ENCODE data around the gene RALA. TPM values are rescaled to one million over a fixed set of nuclear protein-coding genes. Genes with fewer than 3 reads are reported as not detected.

Gene RALA
- total and polyA plus RNA-seq, 10 donors, result 10.0 to 26.6 (median 19.7) TPM

- H3K4me1 ChIP-seq, result peaks cover 0 to 20% (median 4%) of the 10 kb centered on the region in 6 donors
- no peak overlapping the region for H3K4me3 ChIP-seq
- no peak for DNase-seq
- H3K9me3 ChIP-seq, result peaks cover 0 to 7% (median 3%) of the 10 kb centered on the region in 8 donors
- H3K27ac ChIP-seq, result no peak overlapping the region
- no peaks in the 10 kb centered on the region for H3K27me3 ChIP-seq (replicated peaks in 1 of 7)
- intact Hi-C loops (cut with DNase I; ENCODE audit: low total_unique reads), result no loop called here
- TF ChIP-seq CTCF (IDR thresholded peaks at IDR 0.05 in 8 of 11, conservative IDR thresholded peaks at IDR 0.05 in 3 of 11), result no peak
- no peak for TF ChIP-seq POLR2AphosphoS5 (IDR thresholded peaks at IDR 0.05)
- TF ChIP-seq POLR2A (IDR thresholded peaks at IDR 0.05), result no peak
- H3K36me3 ChIP-seq, result peaks cover 0 to 9% (median 0%) of the 10 kb centered on the region in 6 donors
These were observed 48.8 kb downstream of the RALA start for GRCh38 chr7:39672176-39672575.

GRCh38 chr7:39673868-39674267, 50.5 kb downstream of the RALA start:
- DNase-seq, result no peak
- H3K27me3 ChIP-seq (replicated peaks in 1 of 7), result no peaks in the 10 kb centered on the region
- H3K4me3 ChIP-seq, result no peak overlapping the region
- 94 to 100% (median 95%) methylated on average over 3 of the region's 3 CpGs for WGBS, 5 donors
- TF ChIP-seq POLR2A (IDR thresholded peaks at IDR 0.05) (no peak), CTCF (IDR thresholded peaks at IDR 0.05 in 8 of 11, conservative IDR thresholded peaks at IDR 0.05 in 3 of 11) (no peak)
- peaks cover 0 to 7% (median 3%) of the 10 kb centered on the region in 8 donors for H3K9me3 ChIP-seq
- peaks cover 0 to 9% (median 0%) of the 10 kb centered on the region in 6 donors for H3K36me3 ChIP-seq
- H3K4me1 ChIP-seq, result peaks cover 0 to 27% (median 9%) of the 10 kb centered on the region in 6 donors
- intact Hi-C loops (cut with DNase I; ENCODE audit: low total_unique reads), result no loop called here
- no peak overlapping the region for H3K27ac ChIP-seq

- DNase-seq, result no peak
- no peak overlapping the region for H3K4me3 ChIP-seq
- intact Hi-C loops (cut with DNase I; ENCODE audit: low total_unique reads), result no loop called here
- TF ChIP-seq POLR2AphosphoS5 (IDR thresholded peaks at IDR 0.05) (no peak), POLR2A (IDR thresholded peaks at IDR 0.05) (no peak), CTCF (IDR thresholded peaks at IDR 0.05 in 8 of 11, conservative IDR thresholded peaks at IDR 0.05 in 3 of 11) (no peak)
- peaks cover 0 to 7% (median 3%) of the 10 kb centered on the region in 8 donors for H3K9me3 ChIP-seq
- H3K27me3 ChIP-seq (replicated peaks in 1 of 7), result no peaks in the 10 kb centered on the region
- 93 to 98% (median 95%) methylated on average over 1 of the region's 1 CpG for WGBS, 5 donors
- H3K27ac ChIP-seq, result no peak overlapping the region
- H3K36me3 ChIP-seq, result peaks cover 0 to 9% (median 0%) of the 10 kb centered on the region in 6 donors
- H3K4me1 ChIP-seq, result peaks cover 0 to 33% (median 13%) of the 10 kb centered on the region in 6 donors
These were observed 51.0 kb downstream of the RALA start for GRCh38 chr7:39674406-39674805.

GRCh38 chr7:39676346-39676745, 53.0 kb downstream of the RALA start:
- DNase-seq, result no peak
- WGBS, 5 donors, result 97 to 100% (median 100%) methylated on average over 2 of the region's 2 CpGs
- H3K27me3 ChIP-seq (replicated peaks in 1 of 7), result no peaks in the 10 kb centered on the region
- intact Hi-C loops (cut with DNase I; ENCODE audit: low total_unique reads), result no loop called here
- H3K36me3 ChIP-seq, result peaks cover 0 to 9% (median 0%) of the 10 kb centered on the region in 6 donors
- no peak overlapping the region for H3K4me3 ChIP-seq
- H3K4me1 ChIP-seq, result peaks cover 0 to 33% (median 18%) of the 10 kb centered on the region in 6 donors
- no peak overlapping the region for H3K27ac ChIP-seq
- TF ChIP-seq POLR2AphosphoS5 (IDR thresholded peaks at IDR 0.05) (no peak), POLR2A (IDR thresholded peaks at IDR 0.05) (no peak), CTCF (IDR thresholded peaks at IDR 0.05 in 8 of 11, conservative IDR thresholded peaks at IDR 0.05 in 3 of 11) (no peak)
- peaks cover 0 to 7% (median 3%) of the 10 kb centered on the region in 8 donors for H3K9me3 ChIP-seq
